ENCODE data around the gene NINJ2.
"Not testable (repeated sequence)": the region's sequence is repeated elsewhere in the genome, so short reads cannot be mapped to it uniquely, and the experiment has no call there.

NINJ2 gene

GRCh38 chr12:585062-586061 lies 77.9 kb downstream of the NINJ2 start:
- DNase-seq (ENCODE audit: low read depth) = no peak

GRCh38 chr12:583251-583869 lies 79.9 kb downstream of the NINJ2 start:
- DNase-seq (ENCODE audit: low read depth) = no peak

DNA sequence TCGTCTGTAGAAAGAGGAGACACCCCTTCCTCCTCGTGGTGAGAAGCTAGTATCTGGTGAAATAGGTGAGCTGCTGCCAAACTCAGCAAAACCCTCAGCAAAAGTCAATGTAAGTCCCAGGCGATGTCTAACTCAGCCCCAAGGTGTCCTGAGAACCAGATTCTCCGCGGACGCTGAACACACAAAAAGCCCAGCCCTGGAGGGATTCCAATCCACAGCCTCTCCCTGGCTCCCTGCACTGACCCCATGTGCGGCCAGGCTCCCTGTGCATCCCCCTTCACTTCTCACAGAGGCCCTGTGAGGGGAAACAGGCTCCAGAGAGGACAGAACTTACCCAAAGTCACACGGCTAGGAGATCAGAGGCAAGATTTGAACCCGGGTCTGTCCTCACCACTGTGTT lies 81.5 kb downstream of the NINJ2 start:
- DNase-seq (ENCODE audit: low read depth) = no peak

DNA sequence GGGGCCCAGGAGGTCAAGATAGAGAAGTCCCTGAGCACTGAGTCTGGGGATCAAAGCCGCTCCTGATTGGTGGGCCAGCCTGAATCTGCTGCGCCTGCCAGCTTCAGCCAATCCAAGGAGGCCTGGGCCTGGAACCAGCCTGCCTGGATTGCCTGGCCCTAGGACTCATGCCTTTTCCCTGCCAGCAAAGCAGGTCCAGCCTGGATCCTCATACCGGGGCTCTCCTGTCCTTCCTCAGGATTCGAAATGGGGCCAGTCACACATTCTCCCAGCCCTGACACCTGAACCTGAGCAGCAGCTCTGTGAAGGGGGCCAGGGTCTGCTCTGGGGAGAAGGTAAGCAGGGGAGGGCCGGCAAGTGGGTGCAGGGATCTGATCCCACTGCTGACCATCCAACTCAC lies 81.9 kb downstream of the NINJ2 start:
- DNase-seq (ENCODE audit: low read depth) = no peak

GRCh38 chr12:580813-581212 lies 82.4 kb downstream of the NINJ2 start:
- no peak for DNase-seq (ENCODE audit: low read depth)

DNA sequence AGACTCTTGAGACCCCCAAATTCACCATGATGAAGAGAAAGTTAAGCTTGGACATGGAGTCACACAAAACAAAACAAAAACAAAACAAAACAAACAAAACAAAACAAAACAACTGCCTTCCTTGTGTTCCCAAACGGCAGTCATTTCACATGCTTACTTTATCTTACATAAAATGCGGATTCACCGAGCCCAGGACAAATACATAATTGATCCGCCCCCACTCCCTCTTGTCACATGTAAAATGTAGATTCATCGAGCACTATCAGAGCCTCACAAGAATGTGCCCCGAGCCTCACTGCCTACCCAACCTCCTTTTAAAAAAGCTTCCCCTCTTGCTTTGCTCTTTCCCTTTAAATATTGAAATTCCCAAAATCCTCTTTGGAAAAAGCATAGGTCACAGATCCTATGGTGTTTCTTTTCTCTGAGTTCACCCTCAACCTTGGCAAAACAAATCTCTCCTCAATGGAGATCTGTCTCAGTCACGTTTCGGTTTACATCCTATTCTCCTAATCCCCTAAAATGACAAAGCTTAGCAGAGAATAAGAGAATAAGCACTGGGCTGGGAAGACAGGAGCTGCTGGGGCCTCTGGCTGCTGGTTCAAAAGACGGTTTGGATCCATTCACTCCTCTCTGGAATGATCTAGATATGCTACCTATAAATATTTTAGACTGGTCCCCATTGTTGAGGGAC lies 83.7 kb downstream of the NINJ2 start:
- no peak for DNase-seq (ENCODE audit: low read depth)

DNA sequence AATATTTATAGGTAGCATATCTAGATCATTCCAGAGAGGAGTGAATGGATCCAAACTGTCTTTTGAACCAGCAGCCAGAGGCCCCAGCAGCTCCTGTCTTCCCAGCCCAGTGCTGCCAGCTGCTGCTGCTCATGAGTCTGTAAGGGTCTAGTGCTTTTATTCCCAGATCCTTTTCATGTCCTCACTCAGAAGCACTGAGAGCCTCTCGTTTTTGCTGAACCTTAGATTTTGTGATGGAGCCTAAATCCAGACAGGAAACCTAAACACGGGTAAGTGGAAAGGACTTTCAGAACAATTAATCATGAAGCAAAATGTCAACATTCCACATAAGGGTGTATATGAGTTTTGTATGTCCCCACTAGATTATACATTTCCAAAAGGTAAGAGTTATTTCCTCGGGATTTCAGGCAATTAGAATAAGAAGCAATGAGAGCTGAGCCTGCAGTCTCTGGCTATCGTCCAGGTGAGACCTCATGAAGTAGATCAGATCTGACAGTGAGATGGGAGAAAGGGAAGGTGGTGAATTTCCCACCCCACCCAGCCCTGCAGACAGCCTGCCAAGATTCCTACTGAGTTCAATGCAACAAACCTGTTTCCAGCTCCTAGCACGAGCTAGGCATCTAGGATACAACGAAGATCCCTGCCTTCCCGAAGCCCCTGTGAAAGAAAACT lies 84.4 kb downstream of the NINJ2 start:
- DNase-seq (ENCODE audit: low read depth) = no peak

- DNase-seq (ENCODE audit: low read depth) = not testable (repeated sequence)
Observed at GRCh38 chr12:577994-578747, 85.1 kb downstream of the NINJ2 start.

- DNase-seq (ENCODE audit: low read depth) = no peak
Observed at GRCh38 chr12:576615-577110, 86.6 kb downstream of the NINJ2 start.

DNA sequence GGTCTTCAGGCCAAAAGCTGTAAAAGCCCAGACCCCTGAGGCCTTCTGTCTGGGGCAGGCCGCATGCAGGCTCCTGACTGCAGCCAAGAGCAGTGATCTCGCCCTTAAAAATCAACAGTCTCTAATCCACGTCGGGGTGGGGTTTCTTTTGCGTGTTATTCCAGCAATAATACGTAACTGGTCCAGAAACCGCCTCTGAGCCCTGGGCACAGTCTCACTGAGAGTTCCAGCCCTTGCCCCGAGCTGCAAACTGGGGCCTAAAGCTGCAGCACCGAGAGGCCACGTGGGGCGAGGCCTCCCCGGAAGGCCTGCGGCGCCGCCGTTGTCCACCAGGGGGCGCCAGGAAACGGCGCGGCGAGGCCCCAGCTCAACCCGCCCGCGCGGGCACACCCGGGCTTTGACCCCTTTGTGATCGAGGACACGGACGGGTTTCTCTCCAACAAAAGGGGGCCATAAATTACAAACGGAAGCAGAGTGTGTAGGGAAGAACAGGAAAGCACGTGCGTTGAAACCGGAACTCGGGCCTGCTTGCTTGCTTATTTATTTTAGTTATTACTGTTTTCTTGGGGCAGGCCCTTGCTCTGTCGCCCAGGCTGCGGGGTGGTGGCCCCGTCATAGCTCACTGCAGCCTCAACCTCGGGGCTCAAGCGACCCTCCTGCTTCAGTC lies 87.2 kb downstream of the NINJ2 start:
- DNase-seq (ENCODE audit: low read depth) = peak; percentile 82

DNA sequence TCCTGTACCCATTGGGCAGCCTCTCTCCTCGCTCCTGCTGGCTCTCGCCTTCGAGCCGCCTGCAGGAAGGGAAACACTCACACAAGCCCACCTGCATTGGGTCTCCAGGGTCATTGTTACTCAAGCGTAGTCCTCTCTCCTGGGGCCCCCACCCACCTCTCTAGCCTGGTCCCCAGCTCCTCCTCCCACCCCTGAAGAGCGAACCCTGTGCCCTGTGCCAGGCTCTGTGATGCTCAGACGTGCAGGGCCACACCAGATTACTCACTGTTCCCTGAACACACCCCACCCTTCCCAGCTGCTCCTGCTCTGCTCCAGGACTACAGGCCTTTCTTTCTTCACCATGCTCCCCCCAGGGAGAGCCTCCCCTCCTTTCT lies 88.1 kb downstream of the NINJ2 start:
- DNase-seq (ENCODE audit: low read depth) = no peak

DNA sequence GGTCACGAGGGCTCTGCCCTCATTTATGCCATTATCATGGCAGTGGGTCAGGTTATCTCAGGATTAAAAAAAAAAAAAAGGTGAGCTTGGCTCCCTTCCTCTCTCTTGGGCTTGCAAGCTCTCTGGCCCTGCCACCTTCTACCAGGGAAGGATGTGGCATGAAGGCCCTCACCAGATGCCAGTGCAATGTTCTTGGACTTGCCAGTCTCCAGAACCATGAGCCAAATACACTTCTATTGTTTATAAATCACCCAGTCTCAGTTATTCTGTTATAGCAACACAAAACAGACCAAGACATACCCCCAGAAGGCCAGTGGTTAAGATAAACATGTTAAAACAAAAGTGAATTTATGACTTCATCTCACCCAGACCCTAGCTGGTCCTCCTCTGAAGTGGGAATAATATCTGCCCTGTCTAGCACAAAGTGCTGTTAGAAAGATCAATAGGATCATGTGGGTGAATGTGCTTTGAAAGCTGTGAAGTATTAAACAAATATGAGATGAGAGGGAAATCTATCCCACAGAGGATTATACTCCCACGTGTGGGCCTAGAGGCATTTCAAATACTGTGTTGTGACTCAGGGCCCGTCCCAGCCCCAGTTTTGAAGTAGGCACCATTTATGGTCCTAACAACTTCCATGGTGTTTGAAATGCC lies 88.6 kb downstream of the NINJ2 start:
- no peak for DNase-seq (ENCODE audit: low read depth)

GRCh38 chr12:573232-573631 lies 90.0 kb downstream of the NINJ2 start:
- no peak for DNase-seq (ENCODE audit: low read depth)

GRCh38 chr12:572532-572899 lies 90.7 kb downstream of the NINJ2 start:
- no peak for DNase-seq (ENCODE audit: low read depth)

DNA sequence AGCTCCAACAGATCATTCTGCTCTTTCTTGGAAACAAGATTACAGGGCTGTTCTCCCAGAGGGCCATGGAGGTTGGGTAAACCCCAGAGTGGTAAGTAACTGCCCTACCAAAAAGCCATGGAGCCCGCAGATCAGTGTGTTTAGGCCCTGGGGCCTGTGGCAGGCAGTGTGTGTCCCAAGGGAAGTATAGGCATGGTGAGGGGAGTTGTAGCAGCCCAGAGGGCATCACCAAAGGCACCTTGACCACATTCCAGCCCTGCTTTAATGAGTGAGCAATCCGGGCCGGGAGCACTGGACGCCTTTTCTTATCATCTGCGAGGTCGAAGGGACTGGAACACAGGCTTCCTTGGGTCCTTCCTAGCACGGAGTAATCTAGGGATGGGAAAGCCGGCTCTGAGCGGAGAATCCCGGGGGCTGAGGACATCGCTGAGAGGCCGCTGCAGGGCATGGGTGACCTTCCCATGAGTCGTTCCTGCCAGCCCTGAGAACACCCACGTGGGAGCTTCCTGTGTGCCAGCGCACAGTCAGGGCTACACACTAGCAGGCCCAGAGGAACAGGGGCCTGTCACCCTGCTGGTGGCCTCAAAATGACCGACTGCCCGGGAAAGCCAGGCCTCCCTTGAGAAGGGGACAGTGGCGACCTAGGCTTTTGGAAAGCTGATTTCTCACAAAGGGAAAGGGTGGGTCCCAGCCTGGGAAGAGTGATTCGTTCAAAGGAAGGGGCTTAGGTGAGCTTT lies 91.3 kb downstream of the NINJ2 start:
- DNase-seq (ENCODE audit: low read depth) = no peak

DNA sequence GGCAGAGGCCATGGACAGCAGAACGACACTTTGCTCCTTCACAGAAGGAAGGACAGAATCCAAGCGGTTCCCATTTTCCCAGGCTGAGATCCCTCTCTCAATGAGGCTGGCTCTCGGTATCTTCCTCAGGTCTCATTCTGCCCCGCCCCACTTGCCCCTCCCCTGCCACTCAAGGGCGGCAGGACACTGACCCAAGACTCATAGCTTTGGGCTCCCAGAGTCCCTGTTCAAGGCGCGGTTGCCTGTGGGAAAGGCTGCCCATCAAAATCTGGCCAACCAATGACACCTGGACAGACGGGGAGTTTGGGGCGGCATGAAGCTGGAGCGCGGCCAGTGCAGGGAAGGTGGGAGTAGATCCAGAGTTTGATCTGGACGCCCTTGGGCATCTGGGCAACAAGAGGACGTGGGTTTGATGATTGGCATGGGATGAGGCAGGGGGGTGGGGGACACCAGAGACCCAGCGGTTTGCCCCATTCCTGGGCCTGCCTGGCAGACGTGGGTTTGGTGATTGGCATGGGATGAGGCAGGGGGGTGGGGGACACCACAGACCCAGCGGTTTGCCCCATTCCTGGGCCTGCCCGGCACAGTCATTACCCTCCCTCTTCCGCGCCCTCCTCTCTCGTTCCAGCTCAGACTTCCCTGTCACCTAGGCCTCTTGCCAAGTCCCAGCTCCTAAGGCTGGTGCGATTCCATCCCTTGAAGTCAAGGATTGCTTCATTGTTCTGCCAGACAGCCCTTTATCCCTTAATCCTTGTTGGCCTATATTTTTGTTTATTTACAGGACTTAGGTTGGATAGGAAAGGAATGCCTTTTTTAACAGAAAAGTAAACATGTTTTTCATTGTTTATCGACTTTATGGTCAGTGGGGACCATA lies 92.1 kb downstream of the NINJ2 start:
- no peak for DNase-seq (ENCODE audit: low read depth)

DNA sequence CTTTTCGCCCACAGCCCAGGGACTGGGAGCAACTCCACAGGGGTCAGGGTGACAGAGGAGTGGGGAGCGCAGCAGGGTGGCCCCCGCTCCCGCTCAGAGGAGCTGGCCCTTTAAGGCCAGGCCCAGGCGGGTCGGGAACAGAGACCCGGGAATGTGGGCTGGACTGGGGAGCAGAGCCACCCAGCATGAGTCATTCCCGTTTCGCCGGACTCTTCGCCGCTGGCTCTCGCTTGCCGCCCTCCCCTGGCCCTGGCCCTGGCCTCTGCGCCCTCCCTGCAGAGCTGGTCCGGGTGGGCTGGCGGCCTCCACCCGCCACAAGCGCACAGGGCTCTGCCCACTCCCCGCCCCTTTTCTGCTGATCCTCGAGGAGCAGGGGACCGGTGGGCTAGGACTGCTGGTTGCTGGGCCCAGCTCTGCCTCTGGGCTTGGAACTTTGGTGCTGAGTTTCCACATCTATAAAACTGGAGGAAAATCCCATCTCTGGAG lies 92.8 kb downstream of the NINJ2 start:
- DNase-seq (ENCODE audit: low read depth) = no peak

GRCh38 chr12:569803-570434 lies 93.3 kb downstream of the NINJ2 start:
- peak; percentile 82 for DNase-seq (ENCODE audit: low read depth)
